Stimulated activated CD8-positive, alpha-beta memory T cell treated with anti-CD3 and anti-CD28 coated beads, Interleukin-4, amount 100 ng/mL, for 24 hours (primary cell): Measurements from ENCODE around the gene TCEAL9.
"Not testable (repeated sequence)": the region's sequence is repeated elsewhere in the genome, so short reads cannot be mapped to it uniquely, and the experiment has no call there.

ENCODE experiments used
- DNase-seq: peaks from one replicate; pipeline ENCODE4 v3.0.0-alpha.2; 2020; ENCODE audit warnings: low read depth

Gene TCEAL9, protein sequence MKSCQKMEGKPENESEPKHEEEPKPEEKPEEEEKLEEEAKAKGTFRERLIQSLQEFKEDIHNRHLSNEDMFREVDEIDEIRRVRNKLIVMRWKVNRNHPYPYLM

DNA sequence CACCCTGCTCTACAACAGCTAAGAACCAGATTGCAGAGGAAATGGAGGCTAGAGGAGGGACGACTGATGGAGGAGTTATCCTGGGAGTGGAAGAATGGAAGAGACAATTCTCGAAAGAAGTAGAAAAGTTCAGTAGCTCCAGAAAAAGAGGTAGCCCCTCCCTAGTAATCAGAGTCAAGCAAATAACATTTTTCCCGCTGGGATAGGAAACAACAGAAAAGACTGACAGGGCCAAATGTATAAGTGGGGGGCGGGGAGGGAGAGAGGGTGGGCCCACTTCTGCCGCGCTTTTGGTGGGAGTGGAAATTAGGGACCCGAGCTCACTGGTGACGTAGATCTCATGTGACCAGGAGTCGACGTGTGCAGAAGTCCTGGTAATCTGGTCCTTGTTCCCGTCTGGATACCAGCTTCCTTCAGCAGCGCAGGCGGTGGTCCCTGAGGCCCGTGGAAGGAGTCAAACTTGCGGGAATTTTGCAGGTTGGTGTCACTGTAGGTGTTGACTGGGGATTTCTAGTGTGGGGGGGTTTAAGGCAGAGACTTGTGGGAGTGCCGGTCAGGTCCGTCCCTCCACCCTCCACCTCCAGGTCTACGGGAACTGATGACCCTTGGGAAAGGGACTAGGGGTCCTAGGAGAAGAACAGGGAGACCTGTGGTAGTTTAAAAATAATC lies at the start of gene TCEAL9:
TSS of gene TCEAL9 (plus strand) at position 377 of the 669 bp plus-strand sequence. CDS start 1,179 bp downstream, outside the sequence.
- DNase-seq = no peak

DNA sequence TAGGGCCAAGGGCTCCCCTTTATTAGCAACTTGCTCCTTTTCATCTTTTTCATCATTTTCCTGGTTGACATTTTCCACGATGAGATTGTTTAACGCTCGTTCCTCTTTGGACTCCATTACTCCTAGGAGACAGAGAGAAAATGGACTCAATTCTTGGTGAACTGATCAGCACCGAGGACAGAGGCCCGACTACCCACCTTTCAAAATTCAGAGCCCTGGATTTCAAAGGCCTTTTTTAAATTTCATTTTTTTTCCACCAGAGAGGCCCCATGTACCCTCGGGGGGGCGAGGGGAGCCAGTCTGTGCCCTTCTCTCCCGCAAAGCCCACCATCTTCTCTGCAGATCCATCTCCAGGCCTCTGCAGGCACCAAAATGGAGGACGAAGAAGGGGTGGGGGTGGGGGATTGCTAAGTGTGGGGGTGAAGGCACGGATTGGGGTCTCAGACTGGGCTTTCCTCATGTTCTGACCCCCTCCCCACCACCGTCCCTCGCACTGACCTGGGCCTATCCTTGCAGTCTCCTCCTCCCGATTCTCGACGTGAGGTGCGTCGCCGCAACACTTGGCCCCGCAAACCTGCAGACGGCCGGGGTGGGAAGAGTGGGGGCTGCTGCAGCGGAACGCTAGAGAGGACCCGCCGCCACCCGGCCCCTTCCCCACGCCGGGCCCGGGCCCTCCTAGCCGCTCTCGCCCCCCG lies 46.3 kb upstream of the TCEAL9 start:
- no peak for DNase-seq

DNA sequence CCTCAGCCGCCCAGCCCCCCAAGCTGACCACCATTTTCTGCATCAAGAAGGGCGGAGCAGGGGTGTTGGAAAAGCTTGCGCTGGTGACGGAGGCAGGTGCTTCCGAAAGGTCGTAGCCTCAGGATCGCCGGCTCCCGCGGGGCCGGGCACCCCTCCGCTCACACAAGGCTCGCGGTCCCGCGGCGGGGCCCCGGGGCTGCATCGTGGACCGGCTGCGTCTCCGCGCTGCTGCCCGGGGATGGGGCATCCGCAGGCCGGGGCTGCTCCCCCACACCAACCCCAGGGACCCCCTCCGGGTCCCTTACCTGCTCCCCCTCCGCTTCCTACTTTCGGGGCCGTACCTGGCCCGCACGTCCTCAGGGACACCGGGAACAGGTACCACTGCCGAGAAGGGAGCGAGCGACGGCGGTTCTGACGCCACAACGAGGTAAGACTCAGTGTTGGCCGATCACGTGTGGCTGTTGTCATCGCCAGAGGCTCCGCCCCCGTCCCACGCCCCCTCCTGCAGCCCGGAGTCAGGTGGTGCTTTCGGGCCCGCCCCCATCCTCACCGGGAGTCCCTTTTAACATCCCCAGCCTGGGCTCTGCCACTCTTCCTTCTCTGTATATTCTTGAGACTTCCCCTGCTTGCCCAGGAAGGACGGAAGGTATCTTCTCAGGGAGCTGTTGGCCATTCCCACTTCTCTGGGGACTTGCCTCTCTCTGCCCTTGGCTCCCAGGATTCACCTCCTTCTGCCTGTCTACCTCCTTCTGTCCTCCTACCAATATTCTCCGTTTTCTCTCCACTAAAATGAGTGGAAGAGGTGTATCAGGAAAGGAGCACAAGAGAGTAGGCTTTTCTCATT lies 45.5 kb upstream of the TCEAL9 start, which contains the start of gene BEX2:
TSS of gene BEX2 (minus strand) at position 436 of the 844 bp plus-strand sequence. CDS start 1,014 bp downstream, outside the sequence.
- peak; percentile 68 for DNase-seq

DNA sequence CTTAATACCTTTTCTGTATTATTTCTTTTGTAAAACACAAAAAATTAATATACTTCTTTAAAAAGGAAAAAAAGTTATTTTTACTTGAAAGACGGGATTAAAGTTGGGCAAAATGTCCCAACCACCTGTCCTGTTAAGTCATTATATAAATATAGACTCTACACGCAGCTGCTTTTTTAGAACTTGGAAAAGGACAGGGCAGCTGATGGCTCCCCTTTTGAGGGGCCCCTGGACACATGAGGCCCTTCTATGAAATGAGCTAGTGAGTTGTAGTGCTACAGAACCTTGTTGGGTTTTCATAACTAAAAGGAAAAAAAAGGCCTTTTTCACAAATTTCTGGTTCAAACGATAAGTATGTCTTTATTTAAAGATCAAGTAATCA lies 44.9 kb upstream of the TCEAL9 start:
- DNase-seq = no peak

DNA sequence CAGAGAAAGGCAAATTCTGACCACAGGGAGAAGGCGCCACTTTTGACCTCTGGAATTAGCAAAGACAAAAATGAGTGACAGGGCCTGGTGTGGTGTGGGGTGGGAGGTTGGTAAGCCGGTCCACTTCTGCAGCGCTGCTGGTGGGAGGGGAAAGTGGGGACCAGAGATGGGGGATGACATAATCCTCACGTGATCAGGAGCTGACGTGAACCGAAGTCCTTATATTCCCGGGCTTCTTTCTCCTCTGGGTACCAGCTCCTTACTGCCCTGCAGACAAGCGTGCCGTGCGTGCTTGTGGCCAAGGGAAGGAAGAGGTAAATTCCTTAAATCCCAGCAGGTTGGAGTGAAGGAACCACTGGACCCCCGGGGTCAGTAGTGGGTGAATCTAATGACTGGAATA lies 26.3 kb upstream of the TCEAL9 start, which contains the start of gene TCEAL7:
TSS of gene TCEAL7 (plus strand) at position 249 of the 400 bp plus-strand sequence. CDS start 1,165 bp downstream, outside the sequence.
- no peak for DNase-seq

DNA sequence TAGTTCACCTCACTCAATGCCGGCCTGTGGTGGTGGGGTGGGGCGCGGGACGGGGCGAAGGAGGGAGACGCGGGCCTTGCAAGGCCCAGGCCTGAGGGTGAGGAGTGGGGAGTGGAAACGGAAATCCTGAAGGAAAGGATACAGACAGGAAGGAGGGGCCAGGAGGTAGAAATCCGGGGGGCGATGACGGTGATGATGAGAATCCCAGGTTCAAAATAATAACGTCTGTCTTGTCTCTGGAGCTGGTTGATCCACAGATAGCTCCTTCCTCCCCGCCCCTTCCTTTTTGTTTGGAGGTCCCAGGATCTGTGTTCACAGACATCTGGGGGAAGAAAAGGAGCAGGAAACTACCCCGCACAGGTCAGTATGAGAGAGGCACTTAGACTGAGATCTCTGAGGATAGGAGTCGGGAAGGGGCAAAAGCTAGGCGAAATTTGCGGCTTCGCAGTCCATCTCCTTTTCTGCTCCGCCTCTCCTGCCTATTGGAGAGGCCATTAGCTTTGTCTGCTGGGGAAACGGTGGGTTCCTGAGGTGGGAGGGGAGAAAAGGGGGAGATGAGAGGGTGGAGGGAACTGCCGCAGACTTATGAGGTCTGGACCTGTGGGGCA lies 25.5 kb upstream of the TCEAL9 start:
- DNase-seq = no peak

DNA sequence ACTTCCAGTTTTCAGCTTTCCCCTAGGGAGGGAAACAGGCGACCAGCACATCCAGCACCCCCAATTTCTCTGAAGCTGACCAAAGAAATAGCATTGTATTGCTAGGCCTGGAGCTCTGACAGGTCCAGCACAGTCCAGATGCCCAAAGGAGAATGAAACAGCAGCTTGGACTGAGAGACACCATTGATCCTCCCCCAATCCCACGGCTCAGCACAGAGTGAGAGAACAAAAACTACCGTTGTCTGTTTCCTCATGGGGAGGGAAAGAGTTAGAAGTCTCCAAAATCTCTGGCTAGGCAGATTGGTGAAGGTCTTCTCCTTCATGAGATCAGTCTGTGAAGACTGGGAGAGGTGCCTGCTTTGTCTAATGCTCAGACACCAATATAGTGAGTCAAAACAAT lies 17.6 kb upstream of the TCEAL9 start:
- DNase-seq = no peak

DNA sequence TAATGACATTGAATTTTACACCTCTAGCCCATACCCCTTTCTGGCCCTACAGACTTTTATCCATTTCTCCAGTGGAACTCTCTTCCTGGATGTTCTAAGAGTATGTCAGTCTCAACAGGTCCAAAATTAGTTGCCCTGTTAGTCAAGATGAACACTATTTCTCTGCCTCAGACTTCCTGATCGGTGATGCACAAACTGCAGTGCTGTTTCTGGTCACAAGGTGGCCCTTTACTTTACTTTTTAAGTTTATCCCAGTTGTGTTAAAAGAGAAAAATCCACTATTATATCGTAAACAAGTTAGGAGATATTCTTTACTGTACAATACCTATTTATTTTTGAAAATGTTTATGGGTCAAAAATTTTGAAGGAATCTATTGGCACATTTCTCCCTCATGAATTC lies 13.2 kb upstream of the TCEAL9 start:
- DNase-seq = no peak

DNA sequence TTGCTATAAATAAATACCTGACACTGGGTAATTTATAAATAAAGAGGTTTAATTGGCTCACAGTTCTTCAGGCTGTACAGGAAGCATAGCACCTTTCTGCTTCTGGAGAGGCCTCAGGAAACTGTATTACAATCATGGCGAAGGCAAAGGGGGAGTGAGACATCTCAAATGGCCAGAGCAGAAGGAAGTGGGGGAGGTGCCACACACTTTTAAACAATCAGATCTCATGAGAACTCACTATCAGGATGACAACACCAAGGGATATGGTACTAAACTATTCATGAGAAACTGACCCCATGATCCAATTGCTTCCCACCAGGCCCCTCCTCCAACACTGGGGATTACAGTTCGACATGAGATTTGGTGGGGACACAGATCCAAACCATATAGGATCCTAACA lies 11.7 kb upstream of the TCEAL9 start:
- no peak for DNase-seq

DNA sequence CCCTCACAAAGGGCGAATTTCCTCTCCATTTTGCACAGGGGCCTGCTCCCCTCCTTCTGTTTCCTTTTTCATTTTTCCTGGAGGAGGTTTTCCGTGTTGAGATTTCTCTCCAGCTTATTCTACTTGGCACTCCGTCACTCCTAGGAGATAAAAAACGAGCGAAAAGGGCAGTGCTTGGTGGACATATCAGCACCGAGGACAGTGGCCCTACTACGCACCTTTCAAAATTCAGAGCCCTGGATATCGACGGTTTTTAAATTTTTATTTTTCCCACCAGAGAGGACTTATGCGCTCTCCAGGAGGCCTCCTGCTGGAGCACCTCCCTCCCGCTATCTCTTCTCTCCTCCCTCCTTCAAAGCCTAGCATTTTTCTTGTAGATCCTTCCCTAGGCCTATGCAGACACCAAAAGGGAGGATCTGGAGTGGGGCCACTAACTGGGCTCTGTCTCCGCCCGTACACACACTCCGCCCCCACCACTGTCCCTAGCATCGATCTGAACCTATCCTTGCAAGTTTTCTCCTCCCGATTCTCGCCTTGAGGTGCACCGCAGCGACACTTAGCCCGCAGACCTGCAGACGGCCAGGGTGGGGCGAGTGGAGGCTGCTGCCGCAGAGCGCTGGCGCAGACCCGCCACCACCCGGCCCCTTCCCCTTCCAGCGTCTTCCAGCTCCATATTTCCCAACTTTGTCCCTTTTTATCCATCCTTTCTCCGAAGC lies 8.5 kb upstream of the TCEAL9 start:
- DNase-seq = no peak

DNA sequence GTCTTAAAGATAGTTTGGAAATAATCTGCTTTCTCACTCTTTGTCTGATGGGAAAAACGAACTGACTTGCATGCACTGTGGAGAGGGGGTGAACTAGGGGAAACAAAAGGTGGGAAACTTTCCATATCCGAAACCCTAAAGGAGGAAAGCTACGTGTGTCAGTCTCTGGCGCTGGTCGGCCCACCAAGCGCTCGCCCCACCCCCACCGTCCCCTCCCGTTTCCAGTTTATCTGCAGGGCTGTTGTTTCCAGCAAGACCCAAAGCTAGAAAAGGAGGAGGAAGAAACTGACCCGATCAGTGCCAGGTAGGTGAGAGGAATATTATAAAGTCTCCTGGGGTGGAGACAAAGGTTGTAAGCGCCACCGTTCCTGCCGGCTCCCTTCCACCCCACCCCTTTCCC lies 552 bp downstream of the TCEAL9 start:
- no peak for DNase-seq

DNA sequence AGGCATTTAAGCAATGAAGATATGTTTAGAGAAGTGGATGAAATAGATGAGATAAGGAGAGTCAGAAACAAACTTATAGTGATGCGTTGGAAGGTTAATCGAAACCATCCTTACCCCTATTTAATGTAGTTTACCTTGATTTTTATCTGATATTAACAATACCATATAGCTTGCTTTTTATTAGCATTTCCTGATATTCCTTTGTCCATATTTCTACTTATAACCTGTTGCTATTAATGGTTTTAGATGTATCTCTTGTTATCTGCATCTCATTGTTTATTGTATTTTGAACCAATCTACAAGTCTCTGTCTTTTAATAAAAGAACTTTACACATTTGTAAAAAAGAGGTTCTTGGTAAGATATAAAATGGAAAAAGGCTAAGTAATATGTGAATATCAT lies 1.6 kb downstream of the TCEAL9 start:
- no peak for DNase-seq

DNA sequence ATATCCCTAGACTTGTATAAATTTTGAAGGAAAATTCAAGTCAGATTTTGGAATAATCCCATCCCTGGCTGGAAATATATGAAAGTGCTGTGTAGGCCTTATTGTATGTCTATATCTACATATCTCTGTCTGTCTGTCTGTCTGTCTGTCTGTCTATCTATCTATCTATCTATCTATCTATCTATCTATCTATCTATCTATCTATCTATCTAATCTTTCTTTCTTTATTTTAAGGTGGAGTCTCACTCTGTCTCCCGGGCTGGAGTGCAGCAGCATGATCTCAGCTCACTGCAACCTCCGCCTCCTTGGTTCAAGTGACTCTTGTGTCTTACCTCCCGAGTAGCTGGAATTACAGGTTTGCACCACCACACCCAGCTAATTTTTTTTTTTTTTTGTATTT lies 3.3 kb downstream of the TCEAL9 start:
- DNase-seq = not testable (repeated sequence)

DNA sequence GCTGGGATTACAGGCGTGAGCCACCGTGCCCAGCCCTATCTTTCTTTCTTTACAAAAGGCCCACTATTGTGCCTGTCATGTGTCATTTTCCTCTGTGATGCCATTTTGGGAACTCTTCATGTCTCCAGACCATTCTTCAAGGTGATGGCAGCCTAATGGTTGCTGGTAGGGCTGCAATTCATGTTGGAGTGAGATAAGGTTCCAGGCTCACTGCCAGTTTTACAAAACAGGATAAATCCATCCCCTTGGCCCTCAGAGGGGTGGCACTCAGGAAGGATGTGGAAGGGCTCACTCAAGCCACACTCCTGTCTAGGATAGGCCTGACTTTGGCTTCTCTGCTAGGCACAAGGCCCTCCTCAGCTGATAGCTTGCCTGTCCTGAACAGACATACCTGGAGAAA lies 3.8 kb downstream of the TCEAL9 start:
- DNase-seq = no peak

DNA sequence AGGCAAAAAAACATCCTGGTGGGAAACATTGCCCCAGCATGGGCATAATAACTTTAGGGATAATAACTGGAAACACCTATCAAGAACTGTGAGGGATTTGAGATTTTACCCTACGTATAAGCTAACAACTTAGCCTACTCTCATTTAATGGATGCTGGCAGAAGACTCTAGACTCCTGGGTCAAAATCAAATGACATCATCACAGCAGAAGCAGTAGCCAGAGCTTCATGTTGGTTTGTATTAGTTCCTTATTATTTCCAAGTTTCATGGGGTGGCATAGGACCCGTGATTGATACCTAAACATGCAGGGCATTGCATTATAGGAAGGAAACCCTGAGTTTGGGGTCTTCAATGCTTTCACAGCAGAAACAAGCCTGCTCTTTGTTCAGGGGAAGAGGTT lies 4.6 kb downstream of the TCEAL9 start:
- DNase-seq = no peak

DNA sequence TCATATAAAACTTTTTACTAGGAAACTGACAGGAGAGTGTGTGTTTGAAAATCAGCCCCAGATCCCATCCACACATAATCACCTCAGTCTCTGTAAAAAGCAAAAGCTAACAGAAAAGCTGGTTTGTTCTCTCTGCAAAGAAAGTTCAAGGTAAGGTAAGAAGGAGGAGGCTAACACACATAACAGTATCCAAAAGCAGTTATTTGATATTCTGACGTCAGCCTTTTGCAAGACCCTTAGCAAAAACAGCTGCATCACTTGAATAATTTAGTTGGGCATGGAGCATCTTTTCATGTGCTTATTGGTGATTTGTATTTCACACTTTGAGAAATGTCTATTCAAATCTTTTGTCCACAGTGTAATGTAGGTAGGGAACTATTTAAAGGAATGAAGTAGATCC lies 5.5 kb downstream of the TCEAL9 start:
- DNase-seq = no peak

DNA sequence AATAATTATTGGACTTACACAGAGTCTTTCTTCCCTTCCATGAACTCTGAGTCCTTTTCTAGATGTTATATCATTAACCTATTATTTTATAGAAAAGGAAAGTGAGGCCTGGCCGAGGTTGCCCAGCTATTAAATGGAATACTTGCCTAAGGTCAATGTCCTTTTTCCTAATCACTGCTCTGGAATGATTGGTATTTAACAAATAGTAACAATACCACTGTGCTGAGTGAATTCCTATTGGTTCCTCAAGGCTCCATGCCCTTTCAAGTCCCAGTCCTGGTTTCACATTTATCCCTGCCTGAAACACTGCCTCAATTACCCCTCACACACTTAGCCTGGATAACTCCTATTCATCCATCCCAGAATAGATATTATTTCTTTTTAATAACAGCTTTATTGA lies 6.2 kb downstream of the TCEAL9 start:
- no peak for DNase-seq

DNA sequence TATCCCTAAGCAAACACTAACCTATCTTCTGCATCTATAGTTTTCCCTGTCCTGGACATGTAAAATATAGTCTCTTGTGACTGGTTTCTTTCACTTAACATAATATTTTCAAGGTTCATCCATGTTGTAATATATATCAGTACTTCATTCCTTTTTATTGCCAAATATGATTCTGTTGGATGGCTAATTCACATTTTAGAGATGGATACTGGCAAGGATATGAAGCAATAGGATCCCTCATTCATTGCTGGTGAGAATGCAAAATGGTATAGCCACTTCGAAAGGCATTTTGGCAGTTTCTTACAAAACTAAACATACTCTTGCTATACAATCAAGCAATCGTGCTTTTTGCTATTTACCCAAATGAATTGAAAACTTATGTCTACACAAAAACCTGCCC lies 6.7 kb downstream of the TCEAL9 start:
- no peak for DNase-seq

DNA sequence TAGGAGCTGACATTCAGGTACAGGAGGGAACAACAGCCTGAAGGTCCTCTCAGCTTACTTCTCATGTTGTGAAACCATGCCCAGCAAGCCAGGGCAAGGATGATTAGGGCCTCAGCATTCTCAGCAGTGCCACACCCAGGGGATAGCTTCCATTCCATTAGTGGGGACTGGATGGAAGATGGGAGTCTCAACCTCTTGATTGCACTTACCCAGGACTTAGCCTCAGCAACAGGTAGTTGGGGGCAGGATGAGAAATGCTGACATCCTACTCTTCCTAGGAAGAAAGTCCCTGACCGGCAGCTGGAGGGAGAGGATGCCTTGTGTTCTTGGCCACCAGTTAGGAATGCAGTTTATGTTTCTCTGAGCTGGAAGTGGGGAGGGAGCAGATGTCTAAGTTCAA lies 11.2 kb downstream of the TCEAL9 start:
- no peak for DNase-seq

DNA sequence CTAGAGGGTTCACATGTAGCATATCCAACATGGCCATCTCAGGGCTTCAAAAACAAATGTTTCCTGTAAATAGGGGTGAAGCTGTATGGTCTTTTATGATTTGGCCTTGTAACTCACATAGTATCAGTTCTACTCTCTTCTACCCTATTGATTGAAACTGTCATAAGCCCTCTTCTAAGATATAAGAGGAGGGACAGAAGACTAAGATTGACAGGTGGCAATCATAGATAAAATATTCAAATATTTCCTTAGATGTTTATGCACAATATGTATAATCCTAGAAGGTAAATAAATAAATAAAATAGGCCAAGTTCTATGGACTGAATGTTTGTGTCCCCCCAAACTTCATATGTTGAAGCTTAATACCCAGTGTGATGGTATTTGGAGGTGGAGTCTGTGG lies 13.2 kb downstream of the TCEAL9 start:
- no peak for DNase-seq

DNA sequence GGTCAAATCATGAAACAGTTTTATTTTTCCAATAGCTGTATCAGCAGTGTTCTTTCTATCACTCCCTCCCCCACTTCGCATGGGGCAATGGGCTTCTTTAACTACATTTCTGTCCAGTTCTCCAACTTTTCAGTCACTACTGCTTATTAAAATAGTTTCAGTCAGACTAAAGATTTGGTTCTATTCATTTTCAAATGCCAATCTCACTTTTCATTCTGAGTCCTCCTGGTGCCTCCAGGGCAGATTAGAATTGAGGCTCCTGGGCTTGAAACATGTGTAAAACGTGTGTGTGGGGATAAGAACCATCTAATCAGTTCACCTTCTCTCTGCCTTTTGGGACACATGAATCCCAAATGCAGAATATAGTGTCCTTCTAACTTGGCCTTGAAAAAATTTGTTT lies 16.6 kb downstream of the TCEAL9 start:
- DNase-seq = no peak
